ENCODE results near the gene SLC39A11. TPM values are rescaled to one million over a fixed set of nuclear protein-coding genes. Genes with fewer than 3 reads are reported as not detected.

The SLC39A11 gene
- total and polyA plus RNA-seq, 2 donors (not counting 1 experiment from before 2014, with no cell fraction given), result 12.7 to 27.4 TPM

DNA sequence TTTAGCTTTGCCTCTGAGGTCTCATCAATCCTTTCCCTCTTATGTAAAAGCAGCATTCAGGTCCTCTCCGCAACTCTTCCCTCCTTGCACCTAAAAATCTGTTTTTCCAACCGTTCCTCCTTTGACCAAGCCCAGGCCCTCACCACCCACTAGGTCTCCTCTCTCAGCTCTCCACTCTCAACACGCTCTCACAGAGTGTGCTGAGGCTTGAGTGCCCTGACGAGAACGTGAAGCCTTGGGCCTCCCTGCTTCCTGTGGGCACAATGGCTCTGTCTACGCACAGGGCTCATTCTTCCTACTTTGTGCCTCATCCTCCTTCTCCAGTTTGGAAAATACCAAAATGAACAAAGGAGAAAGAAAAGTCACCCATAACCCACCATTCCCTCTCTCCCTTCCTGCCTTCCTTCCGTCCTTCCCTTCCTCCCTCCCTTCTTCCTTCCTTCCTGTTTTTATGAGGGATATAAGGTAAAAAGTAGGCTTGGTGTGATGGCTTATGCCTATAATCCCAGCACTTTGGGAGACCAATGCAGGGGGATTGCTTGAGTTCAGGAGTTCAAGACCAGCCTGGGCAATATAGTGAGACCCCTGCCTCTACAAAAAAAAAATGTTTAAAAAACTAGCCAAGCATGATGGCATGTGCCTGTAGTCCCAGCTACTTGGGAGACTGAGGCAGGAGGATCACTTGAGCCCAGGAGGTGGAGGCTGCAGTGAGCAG, 31.3 kb upstream of the SLC39A11 start:
- Histone ChIP-seq H3K9ac (ENCODE audit: insufficient read depth, low read length) (no peak overlapping the region), H3K4me1 (ENCODE audit: control insufficient read depth, extremely low read depth, insufficient read depth, low read length) (no peaks in the 10 kb centered on the region), H3K4me3 (replicated peaks in 1 of 4; ENCODE audit: control extremely low read depth in 1 of 4, insufficient read depth in 1 of 4, low read depth in 3 of 4, low read length in 4 of 4) (no peak overlapping the region), H4K20me1 (ENCODE audit: control insufficient read depth, extremely low read depth, insufficient read depth, low read length) (no peaks in the 10 kb centered on the region), H3K79me2 (ENCODE audit: control insufficient read depth, insufficient read depth, low read length) (no peaks in the 10 kb centered on the region), H3K27me3 (ENCODE audit: control insufficient read depth, insufficient read depth, low read length) (no peaks in the 10 kb centered on the region), H3K4me2 (ENCODE audit: extremely low read depth, insufficient read depth, low read length) (no peak overlapping the region), H3K9me3 (ENCODE audit: control insufficient read depth, insufficient read depth, low read depth, low read length) (no peaks in the 10 kb centered on the region), H3K36me3 (ENCODE audit: control insufficient read depth, insufficient read depth, low read length) (no peaks in the 10 kb centered on the region), H3K27ac (ENCODE audit: insufficient read depth, low read length) (no peak overlapping the region), H2AFZ (ENCODE audit: low read length) (no peak overlapping the region)
- DNase-seq (ENCODE audit: low read depth in 2 of 2), result no peak
- no peak for TF ChIP-seq EZH2 (IDR thresholded peaks at IDR 0.05; ENCODE audit: low read length, missing control alignments)
- TF ChIP-seq, protein P1, sequence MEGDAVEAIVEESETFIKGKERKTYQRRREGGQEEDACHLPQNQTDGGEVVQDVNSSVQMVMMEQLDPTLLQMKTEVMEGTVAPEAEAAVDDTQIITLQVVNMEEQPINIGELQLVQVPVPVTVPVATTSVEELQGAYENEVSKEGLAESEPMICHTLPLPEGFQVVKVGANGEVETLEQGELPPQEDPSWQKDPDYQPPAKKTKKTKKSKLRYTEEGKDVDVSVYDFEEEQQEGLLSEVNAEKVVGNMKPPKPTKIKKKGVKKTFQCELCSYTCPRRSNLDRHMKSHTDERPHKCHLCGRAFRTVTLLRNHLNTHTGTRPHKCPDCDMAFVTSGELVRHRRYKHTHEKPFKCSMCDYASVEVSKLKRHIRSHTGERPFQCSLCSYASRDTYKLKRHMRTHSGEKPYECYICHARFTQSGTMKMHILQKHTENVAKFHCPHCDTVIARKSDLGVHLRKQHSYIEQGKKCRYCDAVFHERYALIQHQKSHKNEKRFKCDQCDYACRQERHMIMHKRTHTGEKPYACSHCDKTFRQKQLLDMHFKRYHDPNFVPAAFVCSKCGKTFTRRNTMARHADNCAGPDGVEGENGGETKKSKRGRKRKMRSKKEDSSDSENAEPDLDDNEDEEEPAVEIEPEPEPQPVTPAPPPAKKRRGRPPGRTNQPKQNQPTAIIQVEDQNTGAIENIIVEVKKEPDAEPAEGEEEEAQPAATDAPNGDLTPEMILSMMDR (conservative IDR thresholded peaks at IDR 0.05 in 1 of 2, IDR thresholded peaks at IDR 0.05 in 1 of 2; ENCODE audit: low read depth in 1 of 2, low read length in 2 of 2), result no peak

DNA sequence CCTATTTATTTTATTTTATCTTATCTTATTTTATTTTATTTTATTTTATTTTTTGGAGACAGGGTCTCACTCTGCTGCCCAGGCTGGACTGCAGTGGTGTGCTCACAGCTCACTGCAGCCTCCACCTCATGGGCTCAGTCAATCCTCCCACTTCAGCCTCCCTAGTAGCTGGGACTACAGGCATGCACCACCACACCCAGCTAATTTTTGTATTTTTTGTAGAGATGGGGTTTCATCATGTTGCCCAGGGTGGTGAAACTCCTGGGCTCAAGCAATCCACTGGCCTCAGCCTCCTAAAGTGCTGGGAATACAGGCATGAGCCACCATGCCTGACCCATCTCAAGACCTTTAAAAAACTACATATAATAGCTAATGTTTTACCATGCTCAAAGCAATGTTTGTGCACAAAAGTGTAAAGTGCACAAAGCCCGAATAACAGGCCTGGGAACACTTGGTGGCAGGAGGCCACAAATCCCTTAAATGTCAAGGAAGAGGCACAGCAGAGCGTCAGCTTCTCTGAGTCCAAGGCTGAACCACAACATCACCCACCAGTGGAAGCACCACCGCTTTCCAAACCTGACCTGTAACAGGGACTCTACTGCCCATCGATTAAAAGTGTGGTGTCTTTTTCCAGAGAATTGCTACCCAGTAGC, 30.6 kb upstream of the SLC39A11 start:
- no peak for DNase-seq (ENCODE audit: low read depth in 2 of 2)
- no peak overlapping the region for H3K4me3 ChIP-seq (replicated peaks in 1 of 4; ENCODE audit: control extremely low read depth in 1 of 4, insufficient read depth in 1 of 4, low read depth in 3 of 4, low read length in 4 of 4)
- no peaks in the 10 kb centered on the region for H3K27me3 ChIP-seq (ENCODE audit: control insufficient read depth, insufficient read depth, low read length)
- no peaks in the 10 kb centered on the region for H3K9me3 ChIP-seq (ENCODE audit: control insufficient read depth, insufficient read depth, low read depth, low read length)
- TF ChIP-seq, protein P1 (conservative IDR thresholded peaks at IDR 0.05 in 1 of 2, IDR thresholded peaks at IDR 0.05 in 1 of 2; ENCODE audit: low read depth in 1 of 2, low read length in 2 of 2), result no peak
- TF ChIP-seq EZH2 (IDR thresholded peaks at IDR 0.05; ENCODE audit: low read length, missing control alignments), result no peak
- H3K27ac ChIP-seq (ENCODE audit: insufficient read depth, low read length), result no peak overlapping the region
- no peak overlapping the region for H2AFZ ChIP-seq (ENCODE audit: low read length)
- no peaks in the 10 kb centered on the region for H3K4me1 ChIP-seq (ENCODE audit: control insufficient read depth, extremely low read depth, insufficient read depth, low read length)
- H3K79me2 ChIP-seq (ENCODE audit: control insufficient read depth, insufficient read depth, low read length), result no peaks in the 10 kb centered on the region
- H3K4me2 ChIP-seq (ENCODE audit: extremely low read depth, insufficient read depth, low read length), result no peak overlapping the region
- H4K20me1 ChIP-seq (ENCODE audit: control insufficient read depth, extremely low read depth, insufficient read depth, low read length), result no peaks in the 10 kb centered on the region
- H3K36me3 ChIP-seq (ENCODE audit: control insufficient read depth, insufficient read depth, low read length), result no peaks in the 10 kb centered on the region
- H3K9ac ChIP-seq (ENCODE audit: insufficient read depth, low read length), result no peak overlapping the region

- no peaks in the 10 kb centered on the region for H3K79me2 ChIP-seq (ENCODE audit: control insufficient read depth, insufficient read depth, low read length)
- no peak for DNase-seq (ENCODE audit: low read depth in 2 of 2)
- no peak overlapping the region for H3K4me3 ChIP-seq (replicated peaks in 1 of 4; ENCODE audit: control extremely low read depth in 1 of 4, insufficient read depth in 1 of 4, low read depth in 3 of 4, low read length in 4 of 4)
- H3K27ac ChIP-seq (ENCODE audit: insufficient read depth, low read length), result no peak overlapping the region
- H3K27me3 ChIP-seq (ENCODE audit: control insufficient read depth, insufficient read depth, low read length), result no peaks in the 10 kb centered on the region
- H3K9me3 ChIP-seq (ENCODE audit: control insufficient read depth, insufficient read depth, low read depth, low read length), result no peaks in the 10 kb centered on the region
- no peak overlapping the region for H3K9ac ChIP-seq (ENCODE audit: insufficient read depth, low read length)
- no peaks in the 10 kb centered on the region for H3K4me1 ChIP-seq (ENCODE audit: control insufficient read depth, extremely low read depth, insufficient read depth, low read length)
- H4K20me1 ChIP-seq (ENCODE audit: control insufficient read depth, extremely low read depth, insufficient read depth, low read length), result no peaks in the 10 kb centered on the region
- no peak overlapping the region for H3K4me2 ChIP-seq (ENCODE audit: extremely low read depth, insufficient read depth, low read length)
- no peak for TF ChIP-seq EZH2 (IDR thresholded peaks at IDR 0.05; ENCODE audit: low read length, missing control alignments)
- TF ChIP-seq, protein P1 (conservative IDR thresholded peaks at IDR 0.05 in 1 of 2, IDR thresholded peaks at IDR 0.05 in 1 of 2; ENCODE audit: low read depth in 1 of 2, low read length in 2 of 2), result no peak
- H2AFZ ChIP-seq (ENCODE audit: low read length), result no peak overlapping the region
- H3K36me3 ChIP-seq (ENCODE audit: control insufficient read depth, insufficient read depth, low read length), result no peaks in the 10 kb centered on the region
Measured at GRCh38 chr17:73121506-73121905, 29.0 kb upstream of the SLC39A11 start.

Measured in fibroblast of lung (primary cell).